ENCODE data around the gene GINS3.

DNA sequence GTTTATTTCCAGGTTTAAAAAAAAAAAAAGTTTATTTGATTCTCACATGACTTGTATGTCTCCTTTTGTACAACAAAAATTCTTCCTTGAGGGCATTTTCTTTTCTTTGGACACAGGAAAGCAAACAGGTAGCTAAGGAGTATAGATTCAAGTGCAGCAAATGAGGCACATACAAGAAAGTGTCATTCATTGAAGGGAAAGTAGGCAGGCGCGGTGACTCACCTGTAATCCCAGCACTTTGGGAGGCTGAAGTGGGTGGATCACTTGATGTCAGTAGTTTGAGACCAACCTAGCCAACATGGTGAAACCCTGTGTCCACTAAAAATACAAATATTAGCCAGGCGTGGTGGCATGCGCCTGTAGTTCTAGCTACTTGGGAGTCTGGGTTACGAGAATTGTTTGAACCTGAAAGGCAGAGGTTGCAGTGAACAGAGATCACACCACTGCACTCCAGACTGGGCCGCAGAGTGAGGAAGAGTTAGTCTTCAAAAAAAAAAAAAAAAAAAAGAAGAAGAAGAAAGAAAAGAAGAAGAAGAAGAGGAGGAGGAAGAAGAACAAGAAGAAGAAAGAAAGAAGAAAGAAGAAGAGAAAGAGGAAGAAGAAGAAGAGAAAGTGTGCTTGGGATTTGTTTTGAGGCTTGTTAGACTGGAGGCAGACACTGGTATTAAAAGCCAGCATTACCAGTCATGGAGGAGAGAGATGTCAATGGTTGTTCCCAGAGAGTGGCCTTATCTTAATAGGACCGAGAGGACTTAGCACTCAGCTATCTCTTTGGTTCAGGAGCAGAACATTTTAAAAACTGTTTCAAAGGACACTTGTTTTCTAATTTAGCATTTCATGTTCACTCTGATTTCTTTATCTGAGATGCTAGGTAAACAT lies 19.7 kb downstream of the GINS3 start:
- TF ChIP-seq, protein P1, sequence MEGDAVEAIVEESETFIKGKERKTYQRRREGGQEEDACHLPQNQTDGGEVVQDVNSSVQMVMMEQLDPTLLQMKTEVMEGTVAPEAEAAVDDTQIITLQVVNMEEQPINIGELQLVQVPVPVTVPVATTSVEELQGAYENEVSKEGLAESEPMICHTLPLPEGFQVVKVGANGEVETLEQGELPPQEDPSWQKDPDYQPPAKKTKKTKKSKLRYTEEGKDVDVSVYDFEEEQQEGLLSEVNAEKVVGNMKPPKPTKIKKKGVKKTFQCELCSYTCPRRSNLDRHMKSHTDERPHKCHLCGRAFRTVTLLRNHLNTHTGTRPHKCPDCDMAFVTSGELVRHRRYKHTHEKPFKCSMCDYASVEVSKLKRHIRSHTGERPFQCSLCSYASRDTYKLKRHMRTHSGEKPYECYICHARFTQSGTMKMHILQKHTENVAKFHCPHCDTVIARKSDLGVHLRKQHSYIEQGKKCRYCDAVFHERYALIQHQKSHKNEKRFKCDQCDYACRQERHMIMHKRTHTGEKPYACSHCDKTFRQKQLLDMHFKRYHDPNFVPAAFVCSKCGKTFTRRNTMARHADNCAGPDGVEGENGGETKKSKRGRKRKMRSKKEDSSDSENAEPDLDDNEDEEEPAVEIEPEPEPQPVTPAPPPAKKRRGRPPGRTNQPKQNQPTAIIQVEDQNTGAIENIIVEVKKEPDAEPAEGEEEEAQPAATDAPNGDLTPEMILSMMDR (IDR thresholded peaks at IDR 0.05), result no peak
- no peak for TF ChIP-seq POLR2A (IDR thresholded peaks at IDR 0.05)

Data from uterus (tissue), 2 donors.